Common myeloid progenitor, CD34-positive (primary cell): ENCODE data around the gene PLEKHA5.
A peak's percentile ranks its signal among the peaks of the same experiment; 100 is the strongest.

Experiments used
- CTCF ChIA-PET: fragments of 350-600 bp; sonication (Branson Sonifier 250); formaldehyde crosslinking; loops from one replicate; lab custom pipeline; 2021; ENCODE audit warnings: antibody characterized with exemption; lab: Charles Lee
- POLR2A ChIA-PET: fragments of 350-600 bp; sonication (Branson Sonifier 250); formaldehyde crosslinking; loops from one replicate; lab custom pipeline; 2021; ENCODE audit warnings: antibody characterized with exemption; lab: Charles Lee
- DNase-seq, 3 donors: peaks; one replicate each; pipeline versions ENCODE4 v3.0.0 to v3.0.0-alpha.2; 2013
- H3K27ac ChIP-seq, 2 experiments: 1 replicate in 1 of 2; 2 replicates in 1 of 2; pipeline ENCODE4 v1.7.0; 2013; ENCODE audit warnings: inconsistent platforms in 2 of 2, low read length in 2 of 2, mild to moderate bottlenecking in 2 of 2, low read depth in 1 of 2, moderate library complexity in 1 of 2; ENCODE audit not compliant: severe bottlenecking in 2 of 2, insufficient read depth in 1 of 2, poor library complexity in 1 of 2
- H3K27me3 ChIP-seq, 5 experiments: replicated peaks in 2 of 5; 1 replicate in 3 of 5; 2 replicates in 2 of 5; pipeline versions ENCODE4 v1.6.1 to v1.7.0; 2013; ENCODE audit warnings: low read length in 4 of 5, mild to moderate bottlenecking in 2 of 5, moderate library complexity in 2 of 5, inconsistent platforms in 1 of 5; ENCODE audit not compliant: insufficient read depth in 5 of 5, control insufficient read depth in 4 of 5
- H3K36me3 ChIP-seq, 4 experiments: 1 replicate in 2 of 4; 2 replicates in 2 of 4; pipeline versions ENCODE4 v1.6.1 to v1.7.0; 2013; ENCODE audit warnings: low read length in 3 of 4, control low read depth in 1 of 4, mild to moderate bottlenecking in 1 of 4; ENCODE audit not compliant: control insufficient read depth in 4 of 4, insufficient read depth in 4 of 4
- H3K4me1 ChIP-seq, 4 experiments: 1 replicate in 3 of 4; 2 replicates in 1 of 4; pipeline versions ENCODE4 v1.6.1 to v1.7.1; 2013; ENCODE audit warnings: low read length in 3 of 4, mild to moderate bottlenecking in 3 of 4, control low read depth in 1 of 4, inconsistent platforms in 1 of 4, moderate library complexity in 1 of 4; ENCODE audit not compliant: control insufficient read depth in 4 of 4, insufficient read depth in 4 of 4; ENCODE audit errors: control extremely low read depth in 1 of 4
- H3K4me3 ChIP-seq, 7 experiments: 1 replicate in 4 of 7; 2 replicates in 3 of 7; pipeline versions ENCODE4 v1.5.1 to v1.7.0; 2013; ENCODE audit warnings: mild to moderate bottlenecking in 7 of 7, low read length in 6 of 7, moderate library complexity in 6 of 7, inconsistent platforms in 2 of 7, low read depth in 2 of 7, control low read depth in 1 of 7; ENCODE audit not compliant: insufficient read depth in 4 of 7, control insufficient read depth in 1 of 7; ENCODE audit errors: extremely low read depth in 1 of 7
- H3K9me3 ChIP-seq, 5 experiments: 1 replicate in 4 of 5; 2 replicates in 1 of 5; pipeline versions ENCODE4 v1.6.1 to v1.7.1; 2013; ENCODE audit warnings: low read length in 4 of 5, mild to moderate bottlenecking in 2 of 5, inconsistent platforms in 1 of 5, low read depth in 1 of 5, moderate library complexity in 1 of 5; ENCODE audit not compliant: control insufficient read depth in 4 of 5, insufficient read depth in 2 of 5; ENCODE audit errors: control extremely low read depth in 1 of 5
- WGBS: methylation state at CpG from one replicate; pipeline ENCODE4 v1.1.5; 2013; ENCODE audit not compliant: insufficient coverage; 5-methylcytosine and 5-hydroxymethylcytosine counted together

The PLEKHA5 gene

DNA sequence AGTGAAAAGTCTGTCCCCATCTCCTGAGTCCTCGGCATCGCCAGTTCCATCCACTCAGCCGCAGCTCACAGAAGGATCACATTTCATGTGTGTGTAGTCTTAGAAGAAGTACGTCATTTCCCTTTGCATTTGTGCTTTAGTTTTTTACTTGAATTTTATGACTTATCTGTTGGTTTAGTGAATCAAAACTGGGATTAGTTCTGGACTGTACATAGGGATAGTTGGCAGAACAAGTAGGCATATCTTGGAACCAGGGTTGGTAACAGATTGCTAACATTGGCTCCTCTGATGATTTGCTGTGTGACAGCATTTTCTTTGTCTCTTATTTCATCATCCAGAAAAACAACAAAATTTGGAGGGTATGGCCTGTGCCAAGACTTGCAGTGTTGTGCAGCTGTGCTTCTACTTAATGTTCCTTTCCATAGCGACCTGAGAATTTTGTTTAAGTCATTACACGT, 240.2 kb downstream of the PLEKHA5 start:
- Histone ChIP-seq H3K4me3 (no peak overlapping the region), H3K27me3 (no peaks in the 10 kb centered on the region), H3K4me1 (no peaks in the 10 kb centered on the region), H3K9me3 (no peaks in the 10 kb centered on the region), H3K27ac (no peak overlapping the region), H3K36me3 (peaks cover 10 to 44% (median 22%) of the 10 kb centered on the region in 4 experiments)
- ChIA-PET CTCF (no interaction called here), POLR2A (no interaction called here)
- 100% methylated on average over 1 of the region's 6 CpGs for WGBS
- no peak for DNase-seq

DNA sequence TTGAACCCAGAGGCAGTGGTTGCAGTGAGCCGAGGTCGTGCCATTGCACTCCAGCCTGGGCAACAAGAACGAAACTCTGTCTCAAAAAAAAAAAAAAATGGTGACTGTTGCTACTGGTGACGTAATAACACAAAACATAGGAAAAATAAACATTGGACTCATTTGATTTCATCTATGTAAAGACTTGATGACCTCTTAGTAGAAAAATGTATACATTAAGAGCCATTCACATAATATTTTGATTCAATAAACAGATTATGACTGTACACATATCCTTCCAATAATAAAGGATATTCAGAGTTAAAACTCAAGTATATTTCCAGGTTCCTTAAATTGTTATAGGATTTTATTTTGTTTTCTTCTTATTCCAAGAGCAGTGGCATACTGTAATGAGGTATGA, 244.1 kb downstream of the PLEKHA5 start:
- H3K36me3 ChIP-seq = peaks cover 8 to 30% (median 18%) of the 10 kb centered on the region in 4 experiments
- POLR2A ChIA-PET = interaction anchor here (0.6 kb wide), 1 partner anchor 29 kb away, joined by 7 read pairs; no protein-coding TSS in a partner anchor
- CTCF ChIA-PET = no interaction called here

DNA sequence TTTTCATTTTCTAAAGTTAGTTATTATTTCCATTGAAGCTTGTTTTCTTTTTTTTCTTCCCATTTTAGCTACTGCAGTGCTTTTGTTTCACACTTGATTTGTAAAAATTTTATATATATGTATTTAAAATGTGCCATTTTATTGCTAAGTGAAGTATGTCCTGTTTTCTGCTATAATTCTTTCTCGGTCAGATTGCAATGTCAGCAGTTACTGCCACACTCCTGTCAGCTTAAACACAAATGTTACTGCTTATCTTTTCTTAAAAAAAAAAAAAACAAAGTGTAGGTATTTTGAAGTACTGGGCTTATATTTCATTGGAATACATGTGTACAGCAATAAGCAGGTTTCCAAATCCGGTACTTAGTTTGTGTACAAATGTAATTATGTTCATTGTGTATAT, 246.4 kb downstream of the PLEKHA5 start:
- no peaks in the 10 kb centered on the region for H3K27me3 ChIP-seq
- H3K27ac ChIP-seq = no peak overlapping the region
- no peak for DNase-seq
- no peaks in the 10 kb centered on the region for H3K4me1 ChIP-seq
- WGBS = no CpG with 5 or more reads among the region's 2 CpGs
- no peak overlapping the region for H3K4me3 ChIP-seq
- H3K9me3 ChIP-seq = no peaks in the 10 kb centered on the region
- peaks cover 4 to 22% (median 12%) of the 10 kb centered on the region in 4 experiments for H3K36me3 ChIP-seq
- ChIA-PET CTCF (no interaction called here), POLR2A (no interaction called here)

More for the DNA sequence above, 244.1 kb downstream of the PLEKHA5 start:
- DNase-seq = no peak
- no peak overlapping the region for H3K27ac ChIP-seq
- no peaks in the 10 kb centered on the region for H3K4me1 ChIP-seq
- H3K9me3 ChIP-seq = no peaks in the 10 kb centered on the region
- H3K27me3 ChIP-seq = no peaks in the 10 kb centered on the region
- WGBS = no CpG with 5 or more reads among the region's 4 CpGs
- H3K4me3 ChIP-seq = no peak overlapping the region

DNA sequence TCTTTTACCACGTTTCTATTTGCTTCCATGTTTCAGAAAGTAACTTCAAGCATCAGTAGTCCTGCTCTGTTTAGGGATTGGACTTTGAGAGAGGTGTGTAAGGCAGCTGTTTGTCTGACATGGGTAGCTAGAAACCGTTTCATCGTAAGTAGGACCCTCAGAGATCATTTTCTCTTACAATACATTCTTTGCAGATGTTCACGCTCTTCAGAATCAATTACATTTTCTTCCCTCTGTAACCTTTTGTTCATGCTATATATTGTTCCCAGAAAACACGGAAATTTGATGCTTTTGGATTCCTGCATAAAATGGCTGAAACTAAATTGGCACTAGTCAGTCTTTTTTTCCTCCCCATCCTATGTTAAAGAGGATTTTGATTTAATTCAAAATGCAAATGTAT, 247.2 kb downstream of the PLEKHA5 start:
- Histone ChIP-seq H3K4me3 (no peak overlapping the region), H3K27me3 (no peaks in the 10 kb centered on the region), H3K27ac (no peak overlapping the region), H3K9me3 (no peaks in the 10 kb centered on the region), H3K36me3 (peaks cover 4 to 15% (median 11%) of the 10 kb centered on the region in 4 experiments), H3K4me1 (no peaks in the 10 kb centered on the region)
- no peak for DNase-seq
- WGBS = 98% methylated on average over 4 of the region's 5 CpGs
- ChIA-PET CTCF (no interaction called here), POLR2A (no interaction called here)

DNA sequence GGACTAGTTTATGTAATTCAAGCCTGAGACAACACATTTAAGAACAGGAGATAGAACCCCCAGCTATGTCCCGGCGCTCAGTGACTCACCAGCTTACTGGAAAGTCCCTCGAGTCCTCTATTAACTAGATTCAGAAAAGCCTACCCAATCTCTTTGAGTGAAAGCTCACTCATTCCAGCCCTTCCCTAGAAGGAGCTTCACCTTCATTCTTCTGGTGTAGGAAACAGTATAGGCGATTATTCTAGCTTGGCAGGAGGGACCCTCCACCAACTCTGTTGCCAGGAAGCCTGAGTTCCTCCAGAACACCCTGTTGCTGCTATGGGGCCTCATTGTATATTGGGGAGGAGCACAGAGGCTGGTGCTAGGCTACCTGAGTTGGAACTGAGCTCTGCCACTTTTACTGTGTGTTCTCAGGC, 252.6 kb downstream of the PLEKHA5 start:
- DNase-seq = peak in 2 of 3 donors; percentile 42 to 48
- Histone ChIP-seq H3K27me3 (no peaks in the 10 kb centered on the region), H3K27ac (no peak overlapping the region), H3K4me1 (no peaks in the 10 kb centered on the region), H3K36me3 (peaks cover 0 to 8% (median 6%) of the 10 kb centered on the region in 4 experiments), H3K9me3 (no peaks in the 10 kb centered on the region), H3K4me3 (no peak overlapping the region)
- ChIA-PET CTCF (no interaction called here), POLR2A (no interaction called here)
- WGBS = no CpG with 5 or more reads among the region's 4 CpGs

DNA sequence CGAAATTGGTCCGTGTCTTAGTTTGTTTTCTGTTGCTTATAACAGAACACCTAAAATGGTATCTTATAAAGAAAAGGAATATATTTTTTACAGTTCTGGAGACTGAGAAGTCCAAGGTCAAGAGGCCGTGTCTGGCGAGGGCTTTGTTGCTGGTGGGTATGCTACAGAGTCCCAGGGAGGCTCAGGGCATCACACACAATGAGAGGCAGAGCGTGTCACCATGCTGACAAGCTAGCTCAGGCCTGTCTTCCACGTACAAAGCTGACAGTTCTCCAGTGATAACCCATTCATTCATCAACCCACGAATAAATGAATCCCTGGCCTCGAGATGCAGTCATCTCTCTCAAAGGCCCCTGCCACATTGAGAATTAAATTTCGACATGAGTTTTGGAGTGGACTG, 253.0 kb downstream of the PLEKHA5 start:
- H3K9me3 ChIP-seq = no peaks in the 10 kb centered on the region
- no peak overlapping the region for H3K27ac ChIP-seq
- WGBS = 91% methylated on average over 4 of the region's 9 CpGs
- ChIA-PET CTCF (interaction anchor here (0.6 kb wide), 1 partner anchor 24 kb away, joined by 3 read pairs; no protein-coding TSS in a partner anchor), POLR2A (no interaction called here)
- no peak overlapping the region for H3K4me3 ChIP-seq
- H3K36me3 ChIP-seq = peaks cover 0 to 8% (median 6%) of the 10 kb centered on the region in 4 experiments
- no peak for DNase-seq
- H3K27me3 ChIP-seq = no peaks in the 10 kb centered on the region
- H3K4me1 ChIP-seq = no peaks in the 10 kb centered on the region

DNA sequence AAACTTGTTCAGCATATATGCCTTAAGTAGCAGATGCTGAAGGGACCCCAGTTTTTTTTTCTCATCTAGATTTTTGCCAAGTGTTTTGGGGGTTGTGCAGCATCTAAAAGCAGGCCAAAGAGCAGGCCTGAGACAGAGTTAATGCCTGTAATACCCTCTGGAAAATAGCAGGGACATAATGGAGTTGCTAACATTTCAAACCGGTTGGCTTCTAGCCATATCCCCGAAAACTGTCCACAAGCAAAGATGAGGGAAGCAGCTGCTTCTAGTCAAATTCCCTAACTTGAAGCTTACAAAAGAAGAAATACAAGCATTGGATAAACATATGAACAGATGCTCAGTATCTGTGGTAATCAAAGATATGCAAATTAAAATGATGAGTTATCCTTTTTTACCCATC, 257.6 kb downstream of the PLEKHA5 start:
- no peaks in the 10 kb centered on the region for H3K9me3 ChIP-seq
- ChIA-PET CTCF (interaction anchor here (0.6 kb wide), 1 partner anchor 60 kb away, joined by 3 read pairs; no protein-coding TSS in a partner anchor), POLR2A (no interaction called here)
- H3K4me1 ChIP-seq = no peaks in the 10 kb centered on the region
- no peak overlapping the region for H3K4me3 ChIP-seq
- H3K36me3 ChIP-seq = no peaks in the 10 kb centered on the region
- no peak overlapping the region for H3K27ac ChIP-seq
- 86% methylated on average over 1 of the region's 2 CpGs for WGBS
- no peak for DNase-seq
- H3K27me3 ChIP-seq = no peaks in the 10 kb centered on the region
